Measurements from ENCODE around the gene PGBD2. TPM values are rescaled to one million over a fixed set of nuclear protein-coding genes. Genes with fewer than 3 reads are reported as not detected.
A peak's percentile ranks its signal among the peaks of the same experiment; 100 is the strongest.

PGBD2 gene
- total RNA-seq, 1 experiment from 2014 or later: 7.0 TPM

- peak in 1 of 2 experiments; percentile 40 for DNase-seq
- Histone ChIP-seq H3K27me3 (replicated peaks; ENCODE audit: control insufficient read depth, insufficient read depth, low read length) (no peaks in the 10 kb centered on the region), H3K36me3 (ENCODE audit: control insufficient read depth, insufficient read depth, low read length) (no peaks in the 10 kb centered on the region), H3K4me3 (ENCODE audit: low read depth, low read length) (peak overlapping the region; percentile 73), H3K9me3 (no peaks in the 10 kb centered on the region), H3K4me1 (peaks cover 9% of the 10 kb centered on the region)
- Mint-ChIP-seq H3K9me3 (ENCODE audit: unreplicated experiment) (no peaks in the 10 kb centered on the region), H3K4me1 (ENCODE audit: low read depth, unreplicated experiment) (peaks cover 17% of the 10 kb centered on the region), H3K27ac (ENCODE audit: unreplicated experiment) (peak overlapping the region; percentile 95), H3K27me3 (ENCODE audit: insufficient read depth, unreplicated experiment) (no peaks in the 10 kb centered on the region), H3K36me3 (ENCODE audit: insufficient read depth, unreplicated experiment) (peaks cover 8% of the 10 kb centered on the region), H3K4me3 (ENCODE audit: unreplicated experiment) (peak overlapping the region; percentile 87)
- no peak for TF ChIP-seq CTCF (IDR thresholded peaks at IDR 0.05; ENCODE audit: insufficient read depth in 1 of 2, low read depth in 1 of 2, low read length in 1 of 2, severe bottlenecking in 1 of 2, unreplicated experiment in 1 of 2)
- ChIA-PET POLR2A (interaction anchor here (0.5 to 1.7 kb wide), 5 partner anchors 21 to 81 kb away, joined by 3 to 10 read pairs (median 9); partner anchors contain the start of genes ZNF672 and ZNF692), CTCF (interaction anchor here (0.6 to 0.7 kb wide), 6 partner anchors 10 to 1584 kb away, joined by 3 to 6 read pairs (median 4); partner anchors contain the start of gene ZNF692)
- intact Hi-C loops (cut with micrococcal nuclease; ENCODE audit: unreplicated experiment): loop anchor here (1.0 to 2.0 kb wide), 7 partner anchors 16 to 81 kb away; partner anchors contain the start of gene ZNF672
- TSS peak; percentile 72 for BruUV-seq (replicated peaks)
These were observed 972 bp downstream of the PGBD2 start for GRCh38 chr1:248906753-248907661.

DNA sequence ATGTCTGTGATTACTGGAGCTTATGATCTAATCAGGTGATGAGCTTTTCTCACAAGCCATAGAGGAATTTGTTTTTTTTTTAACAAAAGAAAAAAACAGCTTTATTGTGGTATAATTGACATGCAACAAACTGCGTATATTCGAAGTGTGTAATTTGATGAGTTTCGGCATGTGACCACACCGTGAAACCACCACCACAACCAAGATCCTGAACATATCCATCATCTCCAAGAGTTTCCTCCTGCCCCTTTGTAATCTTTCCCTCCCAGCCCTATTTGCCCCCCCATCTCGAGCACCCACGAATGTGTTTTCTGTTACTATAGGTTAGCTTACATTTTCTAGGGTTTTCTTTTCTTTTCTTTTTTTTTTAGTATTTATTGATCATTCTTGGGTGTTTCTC, 4.7 kb downstream of the PGBD2 start:
- DNase-seq: no peak
- ChIA-PET CTCF (no interaction called here), POLR2A (interaction anchor here (0.6 kb wide), 1 partner anchor 52 kb away, joined by 4 read pairs; the partner anchor contains the start of gene ZNF692)
- no TSS peak for BruUV-seq (replicated peaks)
- no peak overlapping the region for H3K4me3 Mint-ChIP-seq (ENCODE audit: unreplicated experiment)
- Histone ChIP-seq H3K27me3 (replicated peaks; ENCODE audit: control insufficient read depth, insufficient read depth, low read length) (no peaks in the 10 kb centered on the region), H3K9me3 (no peaks in the 10 kb centered on the region), H3K36me3 (ENCODE audit: control insufficient read depth, insufficient read depth, low read length) (0 out of 2 replicates have a peak, but pooled peaks cover 1% of the 10 kb centered on the region), H3K4me1 (peaks cover 9% of the 10 kb centered on the region), H3K4me3 (ENCODE audit: low read depth, low read length) (no peak overlapping the region)
- intact Hi-C loops (cut with micrococcal nuclease; ENCODE audit: unreplicated experiment): no loop called here
- H3K36me3 Mint-ChIP-seq (ENCODE audit: insufficient read depth, unreplicated experiment): peaks cover 8% of the 10 kb centered on the region
- no peak for TF ChIP-seq CTCF (IDR thresholded peaks at IDR 0.05; ENCODE audit: insufficient read depth in 1 of 2, low read depth in 1 of 2, low read length in 1 of 2, severe bottlenecking in 1 of 2, unreplicated experiment in 1 of 2)
- peaks cover 11% of the 10 kb centered on the region for H3K4me1 Mint-ChIP-seq (ENCODE audit: low read depth, unreplicated experiment)
- H3K27me3 Mint-ChIP-seq (ENCODE audit: insufficient read depth, unreplicated experiment): no peaks in the 10 kb centered on the region
- H3K27ac Mint-ChIP-seq (ENCODE audit: unreplicated experiment): no peak overlapping the region
- no peaks in the 10 kb centered on the region for H3K9me3 Mint-ChIP-seq (ENCODE audit: unreplicated experiment)

DNA sequence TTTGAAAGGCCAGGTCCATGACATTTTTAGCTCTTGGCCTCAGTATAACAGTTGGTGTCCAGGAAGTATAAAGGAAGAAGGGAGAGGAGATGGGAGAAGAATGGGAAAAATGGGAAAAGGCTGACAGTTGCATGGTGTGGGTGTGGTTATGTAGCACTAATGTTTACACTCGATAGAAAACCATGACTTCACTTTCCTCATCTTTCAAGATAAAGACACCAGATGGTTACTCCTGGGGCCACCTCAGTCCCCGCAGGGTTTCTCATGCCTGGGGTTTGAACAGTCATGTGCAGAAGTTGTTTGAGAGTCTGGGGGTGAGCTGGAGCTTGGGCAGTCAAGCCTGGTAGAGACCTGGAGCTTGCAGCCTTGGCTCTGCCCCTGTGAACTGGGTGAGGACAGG, 7.9 kb downstream of the PGBD2 start:
- 0 out of 2 replicates have a peak, but pooled peaks cover 1% of the 10 kb centered on the region for H3K36me3 ChIP-seq (ENCODE audit: control insufficient read depth, insufficient read depth, low read length)
- CTCF ChIA-PET: no interaction called here
- POLR2A ChIA-PET: no interaction called here
- H3K27me3 Mint-ChIP-seq (ENCODE audit: insufficient read depth, unreplicated experiment): no peaks in the 10 kb centered on the region
- H3K9me3 ChIP-seq: no peaks in the 10 kb centered on the region
- intact Hi-C loops (cut with micrococcal nuclease; ENCODE audit: unreplicated experiment): no loop called here
- H3K4me3 Mint-ChIP-seq (ENCODE audit: unreplicated experiment): no peak overlapping the region
- no peaks in the 10 kb centered on the region for H3K9me3 Mint-ChIP-seq (ENCODE audit: unreplicated experiment)
- peaks cover 1% of the 10 kb centered on the region for H3K4me1 Mint-ChIP-seq (ENCODE audit: low read depth, unreplicated experiment)
- H3K36me3 Mint-ChIP-seq (ENCODE audit: insufficient read depth, unreplicated experiment): peaks cover 20% of the 10 kb centered on the region
- no peaks in the 10 kb centered on the region for H3K4me1 ChIP-seq
- no peak for DNase-seq
- TF ChIP-seq CTCF (IDR thresholded peaks at IDR 0.05; ENCODE audit: insufficient read depth in 1 of 2, low read depth in 1 of 2, low read length in 1 of 2, severe bottlenecking in 1 of 2, unreplicated experiment in 1 of 2): no peak
- BruUV-seq (replicated peaks): no TSS peak
- H3K4me3 ChIP-seq (ENCODE audit: low read depth, low read length): no peak overlapping the region
- H3K27ac Mint-ChIP-seq (ENCODE audit: unreplicated experiment): no peak overlapping the region
- H3K27me3 ChIP-seq (replicated peaks; ENCODE audit: control insufficient read depth, insufficient read depth, low read length): no peaks in the 10 kb centered on the region
